ENCODE measurements around the gene CDH23. TPM values are rescaled to one million over a fixed set of nuclear protein-coding genes. Genes with fewer than 3 reads are reported as not detected.

The CDH23 gene
- total and polyA plus RNA-seq, 12 donors = 1.7 to 20.2 (median 7.8) TPM

- Histone ChIP-seq H3K36me3 (replicated peaks in 1 of 2) (no peaks in the 10 kb centered on the region), H3K4me3 (no peak overlapping the region), H3K27me3 (no peaks in the 10 kb centered on the region), H3K4me1 (replicated peaks in 1 of 2) (no peaks in the 10 kb centered on the region), H3K9me3 (replicated peaks in 1 of 3) (no peaks in the 10 kb centered on the region), H3K27ac (no peak overlapping the region)
- no peak for TF ChIP-seq POLR2A (IDR thresholded peaks at IDR 0.05)
- TF ChIP-seq CTCF (IDR thresholded peaks at IDR 0.05) = no peak
- WGBS, 4 donors = 87 to 97% (median 91%) methylated on average over 3 to 4 of the region's 4 CpGs
- intact Hi-C loops (cut with DNase I) = no loop called here
- no peak for DNase-seq
Measured at GRCh38 chr10:71530781-71531180, 134.1 kb downstream of the CDH23 start.

GRCh38 chr10:71531485-71532446 is 135.0 kb downstream of the CDH23 start:
- DNase-seq = no peak
- Histone ChIP-seq H3K9me3 (replicated peaks in 1 of 3) (no peaks in the 10 kb centered on the region), H3K36me3 (replicated peaks in 1 of 2) (no peaks in the 10 kb centered on the region), H3K27ac (no peak overlapping the region), H3K4me3 (no peak overlapping the region), H3K27me3 (no peaks in the 10 kb centered on the region), H3K4me1 (replicated peaks in 1 of 2) (no peaks in the 10 kb centered on the region)
- no peak for TF ChIP-seq CTCF (IDR thresholded peaks at IDR 0.05)
- no peak for TF ChIP-seq POLR2A (IDR thresholded peaks at IDR 0.05)
- intact Hi-C loops (cut with DNase I) = no loop called here
- WGBS, 4 donors = 73 to 84% (median 80%) methylated on average over 9 to 10 of the region's 10 CpGs

GRCh38 chr10:71532878-71533277 is 136.2 kb downstream of the CDH23 start:
- no peaks in the 10 kb centered on the region for H3K9me3 ChIP-seq (replicated peaks in 1 of 3)
- intact Hi-C loops (cut with DNase I) = no loop called here
- no peaks in the 10 kb centered on the region for H3K27me3 ChIP-seq
- DNase-seq = no peak
- H3K27ac ChIP-seq = no peak overlapping the region
- TF ChIP-seq POLR2A (IDR thresholded peaks at IDR 0.05) (no peak), CTCF (IDR thresholded peaks at IDR 0.05) (no peak)
- no peaks in the 10 kb centered on the region for H3K36me3 ChIP-seq (replicated peaks in 1 of 2)
- H3K4me1 ChIP-seq (replicated peaks in 1 of 2) = no peaks in the 10 kb centered on the region
- WGBS, 4 donors = 78 to 90% (median 87%) methylated on average over 9 to 11 of the region's 11 CpGs
- H3K4me3 ChIP-seq = no peak overlapping the region

- DNase-seq = no peak
- intact Hi-C loops (cut with DNase I) = no loop called here
- no peaks in the 10 kb centered on the region for H3K9me3 ChIP-seq (replicated peaks in 1 of 3)
- no peaks in the 10 kb centered on the region for H3K4me1 ChIP-seq (replicated peaks in 1 of 2)
- WGBS, 4 donors = 79 to 87% (median 87%) methylated on average over 7 of the region's 7 CpGs
- H3K4me3 ChIP-seq = no peak overlapping the region
- no peaks in the 10 kb centered on the region for H3K27me3 ChIP-seq
- no peaks in the 10 kb centered on the region for H3K36me3 ChIP-seq (replicated peaks in 1 of 2)
- no peak overlapping the region for H3K27ac ChIP-seq
- TF ChIP-seq CTCF (IDR thresholded peaks at IDR 0.05) = no peak
- TF ChIP-seq POLR2A (IDR thresholded peaks at IDR 0.05) = no peak
Measured at GRCh38 chr10:71533936-71534335, 137.2 kb downstream of the CDH23 start.

All from adrenal gland (tissue), 12 donors.